ENCODE data around the gene APOL6.

DNA sequence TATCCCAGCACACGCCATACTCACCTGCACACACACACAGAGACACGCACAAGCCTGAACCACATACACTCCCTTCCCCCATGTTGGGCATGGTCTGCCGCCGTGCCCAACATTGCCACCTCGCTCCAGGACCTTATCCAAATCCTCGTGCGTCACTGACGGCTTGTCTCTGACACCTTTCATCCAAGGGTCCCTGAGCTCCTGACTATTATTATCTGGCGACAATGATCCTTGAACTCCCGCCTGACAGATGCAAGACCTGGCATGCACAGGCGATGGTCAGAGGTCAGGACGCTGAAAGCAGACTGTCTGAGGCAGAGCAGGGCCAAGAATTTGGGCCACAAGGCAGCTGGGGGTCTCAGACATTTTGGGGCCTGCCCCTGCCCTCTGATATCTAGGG is 35.3 kb upstream of the APOL6 start:
- TF ChIP-seq POLR2A (IDR thresholded peaks at IDR 0.05; ENCODE audit: low read depth, low read length) = no peak
- TF ChIP-seq POLR2AphosphoS5 (IDR thresholded peaks at IDR 0.05; ENCODE audit: insufficient read depth, low read depth, low read length) = no peak
- TF ChIP-seq EZH2 (IDR thresholded peaks at IDR 0.05; ENCODE audit: borderline replicate concordance, low read depth, low read length, severe bottlenecking) = no peak
- TF ChIP-seq, protein P1, sequence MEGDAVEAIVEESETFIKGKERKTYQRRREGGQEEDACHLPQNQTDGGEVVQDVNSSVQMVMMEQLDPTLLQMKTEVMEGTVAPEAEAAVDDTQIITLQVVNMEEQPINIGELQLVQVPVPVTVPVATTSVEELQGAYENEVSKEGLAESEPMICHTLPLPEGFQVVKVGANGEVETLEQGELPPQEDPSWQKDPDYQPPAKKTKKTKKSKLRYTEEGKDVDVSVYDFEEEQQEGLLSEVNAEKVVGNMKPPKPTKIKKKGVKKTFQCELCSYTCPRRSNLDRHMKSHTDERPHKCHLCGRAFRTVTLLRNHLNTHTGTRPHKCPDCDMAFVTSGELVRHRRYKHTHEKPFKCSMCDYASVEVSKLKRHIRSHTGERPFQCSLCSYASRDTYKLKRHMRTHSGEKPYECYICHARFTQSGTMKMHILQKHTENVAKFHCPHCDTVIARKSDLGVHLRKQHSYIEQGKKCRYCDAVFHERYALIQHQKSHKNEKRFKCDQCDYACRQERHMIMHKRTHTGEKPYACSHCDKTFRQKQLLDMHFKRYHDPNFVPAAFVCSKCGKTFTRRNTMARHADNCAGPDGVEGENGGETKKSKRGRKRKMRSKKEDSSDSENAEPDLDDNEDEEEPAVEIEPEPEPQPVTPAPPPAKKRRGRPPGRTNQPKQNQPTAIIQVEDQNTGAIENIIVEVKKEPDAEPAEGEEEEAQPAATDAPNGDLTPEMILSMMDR (IDR thresholded peaks at IDR 0.05; ENCODE audit: extremely low read depth in 1 of 2, insufficient read depth in 1 of 2, low read depth in 1 of 2, low read length in 2 of 2) = no peak
- no peak for TF ChIP-seq JUN (IDR thresholded peaks at IDR 0.05; ENCODE audit: borderline replicate concordance, insufficient read depth, insufficient read length, low read depth)
- TF ChIP-seq, protein P2, sequence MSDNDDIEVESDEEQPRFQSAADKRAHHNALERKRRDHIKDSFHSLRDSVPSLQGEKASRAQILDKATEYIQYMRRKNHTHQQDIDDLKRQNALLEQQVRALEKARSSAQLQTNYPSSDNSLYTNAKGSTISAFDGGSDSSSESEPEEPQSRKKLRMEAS (IDR thresholded peaks at IDR 0.05; ENCODE audit: insufficient read depth, insufficient read length) = no peak
- no peak for TF ChIP-seq MYC (IDR thresholded peaks at IDR 0.05; ENCODE audit: low read depth, low read length)
- TF ChIP-seq FOS (IDR thresholded peaks at IDR 0.05; ENCODE audit: borderline replicate concordance, insufficient read depth, low read length) = no peak
